Gastroesophageal sphincter (tissue), 3 donors: ENCODE results near the gene DLK1.

Experiments
- POLR2A ChIP-seq, 2 donors: fragments of 450-650 bp; IDR thresholded peaks; one replicate each; pipeline ENCODE4 v1.6.1; 2017; ENCODE audit warnings: antibody characterized with exemption in 2 of 2, mild to moderate bottlenecking in 2 of 2, moderate library complexity in 1 of 2
- POLR2AphosphoS5 ChIP-seq: sonication (generic); formaldehyde crosslinking; IDR thresholded peaks from one replicate; pipeline ENCODE4 v1.6.1; 2017; ENCODE audit warnings: antibody characterized with exemption
- TF ChIP-seq, protein P1 (sequence below), 4 experiments: fragments of 200-600 bp in 2 of 4; fragments of 450-650 bp in 2 of 4; sonication (generic) in 1 of 4; IDR thresholded peaks; one replicate each; pipeline ENCODE4 v1.5.1; 2017 to 2019; ENCODE audit warnings: antibody characterized with exemption in 4 of 4, mild to moderate bottlenecking in 2 of 4, moderate library complexity in 2 of 4

DNA sequence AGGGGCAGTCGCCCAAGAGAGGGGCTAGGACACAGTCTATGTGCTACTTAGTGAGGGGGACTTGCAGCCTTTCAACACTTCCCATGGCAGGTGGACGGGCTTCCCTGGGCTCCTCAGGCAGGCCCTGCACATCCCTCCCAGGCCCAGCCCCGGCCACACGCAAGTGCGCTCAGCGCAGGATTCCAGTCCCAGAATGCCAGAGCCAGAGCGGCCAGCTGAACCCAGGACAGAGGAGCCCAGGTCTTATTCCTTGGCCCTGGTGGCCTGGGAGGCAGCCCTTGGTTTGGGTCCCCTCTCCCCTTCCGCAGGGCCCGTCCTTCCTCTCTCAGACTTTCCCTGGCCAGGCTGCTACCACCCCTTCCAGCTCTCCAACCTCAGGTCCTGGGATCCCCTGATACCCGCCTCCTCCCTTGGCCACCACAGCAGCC, 12.0 kb downstream of the DLK1 start:
- no peak for TF ChIP-seq POLR2A (IDR thresholded peaks at IDR 0.05)
- TF ChIP-seq, protein P1, sequence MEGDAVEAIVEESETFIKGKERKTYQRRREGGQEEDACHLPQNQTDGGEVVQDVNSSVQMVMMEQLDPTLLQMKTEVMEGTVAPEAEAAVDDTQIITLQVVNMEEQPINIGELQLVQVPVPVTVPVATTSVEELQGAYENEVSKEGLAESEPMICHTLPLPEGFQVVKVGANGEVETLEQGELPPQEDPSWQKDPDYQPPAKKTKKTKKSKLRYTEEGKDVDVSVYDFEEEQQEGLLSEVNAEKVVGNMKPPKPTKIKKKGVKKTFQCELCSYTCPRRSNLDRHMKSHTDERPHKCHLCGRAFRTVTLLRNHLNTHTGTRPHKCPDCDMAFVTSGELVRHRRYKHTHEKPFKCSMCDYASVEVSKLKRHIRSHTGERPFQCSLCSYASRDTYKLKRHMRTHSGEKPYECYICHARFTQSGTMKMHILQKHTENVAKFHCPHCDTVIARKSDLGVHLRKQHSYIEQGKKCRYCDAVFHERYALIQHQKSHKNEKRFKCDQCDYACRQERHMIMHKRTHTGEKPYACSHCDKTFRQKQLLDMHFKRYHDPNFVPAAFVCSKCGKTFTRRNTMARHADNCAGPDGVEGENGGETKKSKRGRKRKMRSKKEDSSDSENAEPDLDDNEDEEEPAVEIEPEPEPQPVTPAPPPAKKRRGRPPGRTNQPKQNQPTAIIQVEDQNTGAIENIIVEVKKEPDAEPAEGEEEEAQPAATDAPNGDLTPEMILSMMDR (IDR thresholded peaks at IDR 0.05): no peak
- no peak for TF ChIP-seq POLR2AphosphoS5
